Right cardiac atrium (tissue), 5 donors: ENCODE results near the gene CCDC57. TPM values are rescaled to one million over a fixed set of nuclear protein-coding genes. Genes with fewer than 3 reads are reported as not detected.
A peak's percentile ranks its signal among the peaks of the same experiment; 100 is the strongest.

ENCODE experiments used
- ATAC-seq, 2 donors: fragments of 200-7000 bp; cut with Tn5 transposase; one replicate each; pipeline versions ENCODE4 v1.8.0 to v1.9.1; 2020; ENCODE audit warnings: moderate library complexity in 2 of 2, mild to moderate bottlenecking in 1 of 2
- DNase-seq, 3 donors: peaks; one replicate each; pipeline ENCODE4 v3.0.0-alpha.2; 2020
- H3K27ac ChIP-seq: one replicate; pipeline ENCODE4 v1.5.1; 2013; ENCODE audit warnings: mild to moderate bottlenecking, low read length, control low read depth, moderate library complexity
- H3K27me3 ChIP-seq: one replicate; pipeline ENCODE4 v1.6.1; 2013; ENCODE audit not compliant: control insufficient read depth, insufficient read depth
- H3K4me1 ChIP-seq: one replicate; pipeline ENCODE4 v1.6.1; 2013; ENCODE audit warnings: low read length; ENCODE audit not compliant: control insufficient read depth, insufficient read depth
- H3K4me3 ChIP-seq: one replicate; pipeline ENCODE4 v1.5.1; 2013; ENCODE audit warnings: low read length, control low read depth
- H3K9me3 ChIP-seq: one replicate; pipeline ENCODE4 v1.6.1; 2013; ENCODE audit warnings: low read length; ENCODE audit not compliant: control insufficient read depth
- WGBS: extraction: QIAGEN DNeasy Blood & Tissue Kit; methylation state at CpG from one replicate; pipeline ENCODE4 v1.1.7; 2013; 5-methylcytosine and 5-hydroxymethylcytosine counted together
- intact Hi-C, 4 donors: fragments of 100-400 bp; cut with DNase I; formaldehyde crosslinking; loops; one replicate each; pipeline versions ENCODE4 v1.11.0 to v1.14.0; 2022 to 2023
- polyA plus RNA-seq: library from polyadenylated mRNA; stranded (reverse); fragments of 200-250 nt; gene quantifications from one replicate; pipeline ENCODE4 v1.2.3, GENCODE V29; 2013
- total RNA-seq, 4 donors: library from RNA; stranded (reverse); fragmentation: NEBNext Ultra II Directional; extraction: Animal tissue kit (Norgen Biotek cat#: 25700); gene quantifications; one replicate each; pipeline ENCODE4 v1.2.1, GENCODE V29; 2021
- donor health status: healthy with polysubstance abuse.
- donor health status: DM: no; HTN: yes; CAD: no.
- donor health status: DM: no; HTN: no; CAD: no.
- donor health status: DM: no; HTN: yes; CAD: no; lungs with severe emphysema.
- donor health status: DM: yes; HTN: yes; CAD: no.

The CCDC57 gene
- total and polyA plus RNA-seq, 5 donors, result 12.1 to 17.3 (median 16.2) TPM

GRCh38 chr17:82126556-82127314, 85.9 kb downstream of the CCDC57 start:
- no peaks in the 10 kb centered on the region for H3K4me1 ChIP-seq
- 90% methylated on average over 35 of the region's 35 CpGs for WGBS
- DNase-seq, result peak in 1 of 3 donors; percentile 36
- no peak overlapping the region for H3K4me3 ChIP-seq
- H3K27ac ChIP-seq, result no peak overlapping the region
- ATAC-seq, result no peak
- intact Hi-C loops, result no loop called here
- no peaks in the 10 kb centered on the region for H3K9me3 ChIP-seq
- H3K27me3 ChIP-seq, result no peaks in the 10 kb centered on the region

GRCh38 chr17:82124101-82124500, 88.5 kb downstream of the CCDC57 start:
- ATAC-seq, result no peak
- 60% methylated on average over 4 of the region's 4 CpGs for WGBS
- Histone ChIP-seq H3K27ac (no peak overlapping the region), H3K27me3 (no peaks in the 10 kb centered on the region), H3K9me3 (no peaks in the 10 kb centered on the region), H3K4me1 (no peaks in the 10 kb centered on the region), H3K4me3 (no peak overlapping the region)
- no peak for DNase-seq
- intact Hi-C loops, result no loop called here

- no peak overlapping the region for H3K4me3 ChIP-seq
- intact Hi-C loops, result no loop called here
- ATAC-seq (peak; percentile 28 to 39), DNase-seq (peak in 2 of 3 donors; percentile 23 to 32)
- H3K9me3 ChIP-seq, result no peaks in the 10 kb centered on the region
- 77% methylated on average over 32 of the region's 32 CpGs for WGBS
- no peaks in the 10 kb centered on the region for H3K4me1 ChIP-seq
- H3K27me3 ChIP-seq, result no peaks in the 10 kb centered on the region
- H3K27ac ChIP-seq, result no peak overlapping the region
These were observed 90.7 kb downstream of the CCDC57 start for GRCh38 chr17:82121660-82122629.

GRCh38 chr17:82121246-82121645, 91.4 kb downstream of the CCDC57 start:
- H3K9me3 ChIP-seq, result no peaks in the 10 kb centered on the region
- no peak overlapping the region for H3K4me3 ChIP-seq
- H3K27me3 ChIP-seq, result no peaks in the 10 kb centered on the region
- ATAC-seq (no peak), DNase-seq (peak in 1 of 3 donors; percentile 19)
- H3K27ac ChIP-seq, result no peak overlapping the region
- intact Hi-C loops, result no loop called here
- 87% methylated on average over 4 of the region's 4 CpGs for WGBS
- H3K4me1 ChIP-seq, result no peaks in the 10 kb centered on the region

- 77% methylated on average over 12 of the region's 12 CpGs for WGBS
- peak in 1 of 3 donors; percentile 7 for DNase-seq
- H3K27ac ChIP-seq, result no peak overlapping the region
- no peaks in the 10 kb centered on the region for H3K27me3 ChIP-seq
- no peak for ATAC-seq
- H3K9me3 ChIP-seq, result no peaks in the 10 kb centered on the region
- H3K4me1 ChIP-seq, result no peaks in the 10 kb centered on the region
- intact Hi-C loops, result no loop called here
- no peak overlapping the region for H3K4me3 ChIP-seq
These were observed 92.5 kb downstream of the CCDC57 start for GRCh38 chr17:82120148-82120547.

- no peaks in the 10 kb centered on the region for H3K27me3 ChIP-seq
- peak in 1 of 2 donors; percentile 38 for ATAC-seq
- intact Hi-C loops, result no loop called here
- 50% methylated on average over 12 of the region's 12 CpGs for WGBS
- no peak overlapping the region for H3K4me3 ChIP-seq
- peak in 1 of 3 donors; percentile 10 for DNase-seq
- H3K9me3 ChIP-seq, result no peaks in the 10 kb centered on the region
- no peak overlapping the region for H3K27ac ChIP-seq
- H3K4me1 ChIP-seq, result no peaks in the 10 kb centered on the region
These were observed 93.7 kb downstream of the CCDC57 start for GRCh38 chr17:82118815-82119380.

- H3K27ac ChIP-seq, result no peak overlapping the region
- H3K27me3 ChIP-seq, result no peaks in the 10 kb centered on the region
- H3K4me1 ChIP-seq, result no peaks in the 10 kb centered on the region
- H3K4me3 ChIP-seq, result no peak overlapping the region
- ATAC-seq (no peak), DNase-seq (peak in 1 of 3 donors; percentile 22)
- H3K9me3 ChIP-seq, result no peaks in the 10 kb centered on the region
- WGBS, result 82% methylated on average over 18 of the region's 18 CpGs
- intact Hi-C loops, result no loop called here
These were observed 94.4 kb downstream of the CCDC57 start for GRCh38 chr17:82118168-82118814.

GRCh38 chr17:82117139-82118090, 95.2 kb downstream of the CCDC57 start:
- Histone ChIP-seq H3K4me3 (no peak overlapping the region), H3K4me1 (no peaks in the 10 kb centered on the region), H3K27me3 (no peaks in the 10 kb centered on the region), H3K27ac (no peak overlapping the region), H3K9me3 (no peaks in the 10 kb centered on the region)
- DNase-seq (peak in 1 of 3 donors; percentile 8), ATAC-seq (no peak)
- intact Hi-C loops, result no loop called here
- 89% methylated on average over 22 of the region's 22 CpGs for WGBS

- no peak for ATAC-seq
These were observed 96.4 kb downstream of the CCDC57 start for GRCh38 chr17:82116246-82116645.

GRCh38 chr17:82114872-82115271, 97.8 kb downstream of the CCDC57 start:
- no peaks in the 10 kb centered on the region for H3K4me1 ChIP-seq
- WGBS, result 94% methylated on average over 9 of the region's 9 CpGs
- ATAC-seq (no peak), DNase-seq (peak in 1 of 3 donors; percentile 44)
- intact Hi-C loops, result no loop called here
- H3K27me3 ChIP-seq, result no peaks in the 10 kb centered on the region
- no peak overlapping the region for H3K4me3 ChIP-seq
- no peak overlapping the region for H3K27ac ChIP-seq
- H3K9me3 ChIP-seq, result no peaks in the 10 kb centered on the region

More at GRCh38 chr17:82116246-82116645, 96.4 kb downstream of the CCDC57 start:
- WGBS, result 82% methylated on average over 6 of the region's 6 CpGs
- DNase-seq, result no peak
- intact Hi-C loops, result no loop called here
- Histone ChIP-seq H3K4me3 (no peak overlapping the region), H3K27me3 (no peaks in the 10 kb centered on the region), H3K9me3 (no peaks in the 10 kb centered on the region), H3K4me1 (no peaks in the 10 kb centered on the region), H3K27ac (no peak overlapping the region)
